ENCODE data around the gene PODNL1.

GRCh38 chr19:13899393-13899792 is 38.8 kb downstream of the PODNL1 start:
- no peak for TF ChIP-seq CTCF (IDR thresholded peaks at IDR 0.05; ENCODE audit: borderline replicate concordance, extremely low read depth, low read length, poor library complexity, severe bottlenecking)
- TF ChIP-seq EZH2 (IDR thresholded peaks at IDR 0.05; ENCODE audit: borderline replicate concordance, low read depth, low read length, severe bottlenecking) = no peak

Data from DND-41 (cell line).